Left lung (tissue), 10 donors: ENCODE measurements around the gene FAH. TPM values are rescaled to one million over a fixed set of nuclear protein-coding genes. Genes with fewer than 3 reads are reported as not detected.

ENCODE experiments used
- ATAC-seq: fragments of 200-7000 bp; cut with Tn5 transposase; one replicate; pipeline ENCODE4 v1.9.1; 2020; ENCODE audit warnings: moderate library complexity
- DNase-seq, 4 donors: peaks; one replicate each; pipeline ENCODE4 v3.0.0-alpha.2; 2013 to 2020
- H3K27ac ChIP-seq, 2 donors: fragments of 200-600 bp; sonication (generic) in 1 of 2; one replicate each; pipeline versions ENCODE4 v1.5.0 to v1.8.0; 2020 to 2021
- H3K27me3 ChIP-seq, 2 donors: fragments of 200-600 bp; sonication (generic) in 1 of 2; one replicate each; pipeline versions ENCODE4 v1.5.0 to v1.8.0; 2020 to 2021
- H3K36me3 ChIP-seq, 2 donors: fragments of 200-600 bp; sonication (generic) in 1 of 2; one replicate each; pipeline versions ENCODE4 v1.5.0 to v1.8.0; 2020 to 2021
- H3K4me1 ChIP-seq, 2 donors: fragments of 200-600 bp; one replicate each; pipeline ENCODE4 v1.8.0; 2021
- H3K4me3 ChIP-seq, 2 donors: fragments of 200-600 bp; sonication (generic) in 1 of 2; one replicate each; pipeline versions ENCODE4 v1.5.0 to v1.8.0; 2020 to 2021; ENCODE audit warnings: mild to moderate bottlenecking in 1 of 2
- H3K9me3 ChIP-seq, 2 donors: fragments of 200-600 bp; sonication (generic) in 1 of 2; one replicate each; pipeline versions ENCODE4 v1.5.0 to v1.8.0; 2020 to 2021
- intact Hi-C, 2 donors: fragments of 100-400 bp; cut with DNase I; formaldehyde crosslinking; loops; one replicate each; pipeline versions ENCODE4 v1.11.2 to v1.14.2; 2022
- polyA plus RNA-seq, 6 donors: library from polyadenylated mRNA; unstranded; fragments of 120-200 nt; gene quantifications; one replicate each; pipeline ENCODE4 v1.2.1, GENCODE V29; 2013; ENCODE audit not compliant: insufficient read length in 6 of 6
- total RNA-seq, 2 donors: library from RNA; stranded (reverse); fragmentation: NEBNext Ultra II Directional; extraction: Animal tissue kit (Norgen Biotek cat#: 25700); gene quantifications; one replicate each; pipeline ENCODE4 v1.2.1, GENCODE V29; 2021
- TF ChIP-seq, protein P1 (sequence below), 2 donors: fragments of 200-600 bp; sonication (generic) in 1 of 2; IDR thresholded peaks; one replicate each; pipeline versions ENCODE4 v1.5.0 to v1.8.0; 2021; ENCODE audit warnings: antibody characterized with exemption in 2 of 2
- donor health status: DM: no; HTN: yes; CAD: no.
- donor health status: DM: no; HTN: no; CAD: no.

Gene FAH
- total and polyA plus RNA-seq, 8 donors = 50.2 to 68.7 (median 55.7) TPM

DNA sequence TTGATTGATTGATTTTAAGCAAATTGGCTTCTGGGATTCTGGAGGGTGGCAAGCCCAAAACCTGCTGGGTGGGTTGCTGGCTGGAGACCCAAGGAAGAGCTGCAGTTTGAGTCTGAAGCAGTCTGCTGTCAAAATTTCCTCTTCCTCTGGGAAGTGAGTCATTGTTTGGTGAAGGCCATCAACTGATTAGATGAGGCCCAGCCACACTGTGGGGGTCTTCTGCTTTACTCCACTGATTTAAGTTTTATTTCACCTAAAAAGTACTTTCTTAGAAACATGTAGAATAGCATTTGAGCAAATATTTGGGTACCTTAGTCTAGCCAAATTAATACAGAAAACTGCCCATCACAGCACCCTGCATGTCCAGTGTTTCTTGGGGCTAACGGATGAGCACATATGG lies 33.8 kb downstream of the FAH start:
- no peak for DNase-seq
- H3K4me3 ChIP-seq = no peak overlapping the region
- no peaks in the 10 kb centered on the region for H3K4me1 ChIP-seq
- H3K36me3 ChIP-seq = peaks cover 0 to 65% of the 10 kb centered on the region in 2 donors
- no peaks in the 10 kb centered on the region for H3K27me3 ChIP-seq
- TF ChIP-seq, protein P1, sequence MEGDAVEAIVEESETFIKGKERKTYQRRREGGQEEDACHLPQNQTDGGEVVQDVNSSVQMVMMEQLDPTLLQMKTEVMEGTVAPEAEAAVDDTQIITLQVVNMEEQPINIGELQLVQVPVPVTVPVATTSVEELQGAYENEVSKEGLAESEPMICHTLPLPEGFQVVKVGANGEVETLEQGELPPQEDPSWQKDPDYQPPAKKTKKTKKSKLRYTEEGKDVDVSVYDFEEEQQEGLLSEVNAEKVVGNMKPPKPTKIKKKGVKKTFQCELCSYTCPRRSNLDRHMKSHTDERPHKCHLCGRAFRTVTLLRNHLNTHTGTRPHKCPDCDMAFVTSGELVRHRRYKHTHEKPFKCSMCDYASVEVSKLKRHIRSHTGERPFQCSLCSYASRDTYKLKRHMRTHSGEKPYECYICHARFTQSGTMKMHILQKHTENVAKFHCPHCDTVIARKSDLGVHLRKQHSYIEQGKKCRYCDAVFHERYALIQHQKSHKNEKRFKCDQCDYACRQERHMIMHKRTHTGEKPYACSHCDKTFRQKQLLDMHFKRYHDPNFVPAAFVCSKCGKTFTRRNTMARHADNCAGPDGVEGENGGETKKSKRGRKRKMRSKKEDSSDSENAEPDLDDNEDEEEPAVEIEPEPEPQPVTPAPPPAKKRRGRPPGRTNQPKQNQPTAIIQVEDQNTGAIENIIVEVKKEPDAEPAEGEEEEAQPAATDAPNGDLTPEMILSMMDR (IDR thresholded peaks at IDR 0.05) = no peak
- H3K27ac ChIP-seq = no peak overlapping the region
- no peak for ATAC-seq
- H3K9me3 ChIP-seq = no peaks in the 10 kb centered on the region
- intact Hi-C loops = no loop called here

DNA sequence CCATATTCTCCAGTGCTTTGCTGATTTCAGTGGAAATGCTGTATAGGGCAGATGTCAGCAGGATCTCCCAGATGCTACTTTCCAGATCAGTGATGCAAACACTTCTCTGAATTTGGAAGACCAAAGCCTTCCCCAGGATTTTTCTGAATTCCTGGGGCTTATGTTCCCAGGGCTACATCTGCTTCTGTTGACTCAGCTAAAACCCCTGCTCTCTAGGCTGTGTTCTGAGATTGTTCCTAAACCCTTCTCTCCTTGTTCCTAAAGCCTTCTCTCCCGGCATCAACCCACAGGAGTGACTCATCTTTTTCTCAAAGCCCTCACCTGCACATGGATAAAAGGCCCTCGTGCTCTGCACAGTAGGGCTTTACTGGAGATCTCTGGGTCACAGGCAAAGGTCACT lies 35.5 kb downstream of the FAH start:
- intact Hi-C loops = no loop called here
- Histone ChIP-seq H3K36me3 (peaks cover 0 to 55% of the 10 kb centered on the region in 2 donors), H3K27ac (no peak overlapping the region), H3K4me1 (no peaks in the 10 kb centered on the region), H3K4me3 (no peak overlapping the region), H3K9me3 (no peaks in the 10 kb centered on the region), H3K27me3 (no peaks in the 10 kb centered on the region)
- DNase-seq = no peak
- ATAC-seq = no peak
- TF ChIP-seq, protein P1 (IDR thresholded peaks at IDR 0.05) = no peak

DNA sequence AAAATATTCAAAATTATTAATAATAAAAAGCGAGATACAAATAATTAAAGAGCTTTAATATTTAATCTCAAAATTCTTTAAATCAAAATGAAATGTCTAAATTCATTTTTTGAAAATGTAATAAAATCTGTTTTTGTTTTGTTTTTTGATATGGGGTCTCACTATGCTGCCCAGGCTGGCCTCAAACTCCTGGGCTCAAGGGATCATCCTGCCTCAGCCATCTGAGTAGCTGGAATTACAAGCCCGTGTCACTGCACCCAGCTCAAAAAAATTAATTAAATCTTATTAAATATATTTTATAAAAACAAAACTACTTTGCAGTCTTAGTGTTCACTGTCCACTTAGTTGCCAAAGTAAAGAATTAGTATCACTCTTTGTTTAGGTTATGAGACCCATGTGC lies 38.4 kb downstream of the FAH start:
- intact Hi-C loops = no loop called here

DNA sequence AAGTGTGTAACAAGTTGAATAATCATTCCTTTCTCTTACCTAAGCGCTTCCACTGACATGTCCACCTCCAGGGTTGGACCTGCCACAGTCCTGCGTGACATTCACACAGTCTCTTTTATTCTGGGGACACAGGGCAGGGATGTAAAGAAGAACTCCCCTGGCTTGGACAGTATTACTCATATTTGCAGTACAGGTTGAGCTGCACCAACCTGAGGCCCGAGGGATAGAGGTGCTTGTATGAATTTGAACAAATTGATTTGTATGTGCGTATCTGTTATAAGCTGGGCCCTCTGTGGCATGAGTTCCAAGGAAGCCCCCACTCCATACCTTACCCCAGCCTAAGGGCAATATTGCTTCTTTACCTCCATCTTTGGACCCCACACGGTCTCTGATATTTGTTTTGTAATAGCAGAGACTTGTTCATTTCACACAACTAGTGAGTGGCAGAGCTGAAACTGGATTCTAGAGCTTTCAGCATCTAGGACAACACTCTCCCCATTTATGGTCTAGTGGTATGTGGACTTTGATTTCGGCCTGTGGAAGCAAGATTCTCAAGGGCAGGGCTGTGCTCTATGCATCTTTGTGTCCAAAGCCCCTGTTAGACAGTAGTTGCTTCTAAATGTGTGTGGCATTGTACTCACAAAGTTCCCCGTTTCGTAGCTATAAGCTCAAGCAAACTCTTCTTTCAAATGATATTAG lies 39.2 kb downstream of the FAH start:
- DNase-seq (no peak), ATAC-seq (no peak)
- Histone ChIP-seq H3K27ac (no peak overlapping the region), H3K36me3 (peaks cover 0 to 17% of the 10 kb centered on the region in 2 donors), H3K4me1 (no peaks in the 10 kb centered on the region), H3K9me3 (no peaks in the 10 kb centered on the region), H3K27me3 (no peaks in the 10 kb centered on the region), H3K4me3 (no peak overlapping the region)
- intact Hi-C loops = no loop called here
- TF ChIP-seq, protein P1 (IDR thresholded peaks at IDR 0.05) = no peak

More for the DNA sequence above, 38.4 kb downstream of the FAH start:
- Histone ChIP-seq H3K4me1 (no peaks in the 10 kb centered on the region), H3K27ac (no peak overlapping the region), H3K4me3 (no peak overlapping the region), H3K27me3 (no peaks in the 10 kb centered on the region), H3K36me3 (peaks cover 0 to 25% of the 10 kb centered on the region in 2 donors), H3K9me3 (no peaks in the 10 kb centered on the region)
- DNase-seq (no peak), ATAC-seq (no peak)
- TF ChIP-seq, protein P1 (IDR thresholded peaks at IDR 0.05) = no peak

DNA sequence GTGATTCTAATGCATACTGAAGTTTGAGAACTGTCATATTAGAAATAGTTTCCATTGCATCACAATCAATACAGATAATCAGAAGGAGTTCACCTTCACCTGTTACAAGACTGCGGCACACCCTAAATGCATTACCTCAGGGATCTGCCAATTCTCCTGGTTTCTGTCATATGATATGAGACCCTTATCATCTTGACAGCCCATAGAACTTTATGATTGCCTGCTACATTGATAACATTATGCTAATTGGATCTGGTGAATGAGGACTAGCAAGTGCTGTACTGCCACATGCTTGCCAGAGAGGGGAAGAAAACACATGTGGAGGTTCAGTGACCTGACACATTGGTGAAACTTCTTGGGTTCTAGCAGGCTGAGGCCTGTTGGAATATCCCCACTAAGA lies 41.4 kb downstream of the FAH start:
- intact Hi-C loops = no loop called here
- H3K4me1 ChIP-seq = no peaks in the 10 kb centered on the region
- no peak overlapping the region for H3K27ac ChIP-seq
- no peaks in the 10 kb centered on the region for H3K36me3 ChIP-seq
- H3K9me3 ChIP-seq = no peaks in the 10 kb centered on the region
- ATAC-seq = no peak
- TF ChIP-seq, protein P1 (IDR thresholded peaks at IDR 0.05) = no peak
- no peaks in the 10 kb centered on the region for H3K27me3 ChIP-seq
- DNase-seq = no peak
- no peak overlapping the region for H3K4me3 ChIP-seq
